ENCODE data around the gene RALGAPA2. TPM values are rescaled to one million over a fixed set of nuclear protein-coding genes. Genes with fewer than 3 reads are reported as not detected.

The RALGAPA2 gene
- total RNA-seq, 1 experiment from 2014 or later: 10.8 TPM

DNA sequence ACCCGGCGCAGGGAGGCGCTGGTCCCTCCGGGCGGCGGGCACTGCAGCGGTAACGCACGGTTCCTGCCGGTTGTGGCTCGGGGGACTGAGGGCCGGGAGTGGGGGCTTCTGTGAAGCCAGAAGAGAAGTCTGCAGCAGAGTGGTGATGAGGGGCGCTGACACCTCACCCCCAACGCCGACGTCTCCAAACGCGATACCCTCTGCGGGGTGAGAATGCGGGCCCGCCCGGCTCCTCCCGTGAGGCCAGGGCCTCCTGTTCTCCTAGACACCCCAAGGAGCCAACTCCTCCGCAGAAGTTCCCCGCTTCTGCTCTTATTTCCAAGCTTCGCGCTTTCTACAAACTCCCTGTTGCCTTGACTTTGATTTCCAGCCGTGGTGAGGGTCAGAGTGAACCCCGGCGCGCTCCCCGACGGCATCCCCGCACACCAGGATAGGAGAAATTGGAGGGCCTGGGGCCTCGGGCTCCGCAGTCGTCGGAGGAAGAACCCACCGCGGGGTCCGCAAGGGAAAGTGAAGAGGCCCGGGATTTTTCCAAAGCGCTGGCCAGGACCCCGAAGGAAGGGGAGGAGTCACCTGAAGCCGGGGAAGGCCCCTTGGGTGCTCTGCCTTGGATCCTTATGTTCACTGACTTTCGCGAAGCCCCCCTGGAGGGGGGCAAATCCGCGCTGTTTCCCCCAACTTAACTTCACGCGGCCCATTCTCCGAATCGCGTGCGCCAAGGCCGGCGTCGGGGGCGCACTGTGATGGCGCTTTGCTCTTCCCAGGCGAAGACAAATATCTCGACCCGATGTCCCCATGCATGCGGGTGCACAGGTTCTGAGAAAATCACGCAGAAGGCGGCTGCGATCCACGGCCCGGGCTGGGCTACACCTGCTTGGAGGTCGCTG lies 347.6 kb downstream of the RALGAPA2 start (continued):
- TF ChIP-seq REST (IDR thresholded peaks at IDR 0.05; ENCODE audit: low read depth) (no peak), RAD21 (IDR thresholded peaks at IDR 0.05; ENCODE audit: low read depth) (no peak), ZNF274 (IDR thresholded peaks at IDR 0.05; ENCODE audit: low read depth, low read length) (no peak), TCF7L2 (IDR thresholded peaks at IDR 0.05; ENCODE audit: borderline replicate concordance, extremely low read depth, insufficient read depth, insufficient read length) (no peak), EGR1 (IDR thresholded peaks at IDR 0.05; ENCODE audit: low read depth) (no peak), YY1 (IDR thresholded peaks at IDR 0.05; ENCODE audit: extremely low read depth, insufficient replicate concordance, low read depth, low read length) (no peak), SRF (IDR thresholded peaks at IDR 0.05; ENCODE audit: low read depth) (no peak)

- intact Hi-C loops (cut with micrococcal nuclease): no loop called here
- TF ChIP-seq CEBPB (IDR thresholded peaks at IDR 0.05; ENCODE audit: low read depth): no peak
- TF ChIP-seq CBX3 (IDR thresholded peaks at IDR 0.05; ENCODE audit: low read depth): no peak
- TF ChIP-seq SP1 (IDR thresholded peaks at IDR 0.05; ENCODE audit: low read depth): no peak
- TF ChIP-seq JUND (IDR thresholded peaks at IDR 0.05): no peak
- no peak for TF ChIP-seq ELF1 (IDR thresholded peaks at IDR 0.05; ENCODE audit: borderline replicate concordance, low read depth)
- TF ChIP-seq POLR2A (IDR thresholded peaks at IDR 0.05; ENCODE audit: borderline replicate concordance, extremely low read depth, insufficient read depth, insufficient read length): no peak
- no peak for TF ChIP-seq CTCF (IDR thresholded peaks at IDR 0.05 in 2 of 3, conservative IDR thresholded peaks at IDR 0.05 in 1 of 3; ENCODE audit: borderline replicate concordance in 1 of 3, insufficient read depth in 1 of 3, low read depth in 2 of 3, low read length in 2 of 3)
- Histone ChIP-seq H3K4me1 (ENCODE audit: control insufficient read depth in 1 of 2, insufficient read depth in 2 of 2, low read length in 2 of 2) (no peaks in the 10 kb centered on the region), H3K27ac (ENCODE audit: low read depth, low read length) (no peak overlapping the region), H3K4me3 (replicated peaks in 1 of 2; ENCODE audit: low read depth in 1 of 2, low read length in 2 of 2) (no peak overlapping the region), H3K27me3 (ENCODE audit: insufficient read depth, low read length) (peaks cover 19% of the 10 kb centered on the region), H3K36me3 (ENCODE audit: control insufficient read depth in 1 of 2, insufficient read depth in 2 of 2, low read length in 2 of 2) (no peaks in the 10 kb centered on the region), H3K9me2 (ENCODE audit: insufficient read depth) (no peaks in the 10 kb centered on the region), H4K20me1 (ENCODE audit: insufficient read depth) (no peaks in the 10 kb centered on the region), H3K9ac (ENCODE audit: low read length) (no peak overlapping the region), H2AFZ (ENCODE audit: low read depth, low read length, poor library complexity, severe bottlenecking) (no peak overlapping the region), H3K4me2 (ENCODE audit: low read length) (no peak overlapping the region), H3K9me3 (ENCODE audit: control insufficient read depth in 1 of 2, insufficient read depth in 1 of 2, low read depth in 1 of 2, low read length in 2 of 2) (no peaks in the 10 kb centered on the region), H3K79me2 (ENCODE audit: insufficient read depth, low read length) (no peaks in the 10 kb centered on the region)
- ChIA-PET CTCF (no interaction called here), RAD21 (ENCODE audit: low non-redundant PET in 1 of 2, low total read pairs in 2 of 2, uncharacterized antibody in 2 of 2, unreplicated experiment in 2 of 2) (no interaction called here), POLR2A (no interaction called here)
- no TSS peak for BruUV-seq (replicated peaks)
- ATAC-seq (no peak), DNase-seq (ENCODE audit: low read depth, low spot score) (no peak)
Observed at GRCh38 chr20:20363799-20364592, 348.4 kb downstream of the RALGAPA2 start.

Data from HCT116 (cell line).